Measurements from ENCODE around the gene KIR2DL4. TPM values are rescaled to one million over a fixed set of nuclear protein-coding genes. Genes with fewer than 3 reads are reported as not detected.
"Not testable (repeated sequence)": the region's sequence is repeated elsewhere in the genome, so short reads cannot be mapped to it uniquely, and the experiment has no call there.

KIR2DL4 gene
- total RNA-seq (under 1 TPM in 1 of 9 donors, not detected in 8; 0.64 TPM), polyA plus RNA-seq (under 1 TPM in 1 of 2 donors, not detected in 1; 0.10 TPM)
- long read RNA-seq, donor 1 = 0 reads
- long read RNA-seq, donor 2 = 0 reads
- long read RNA-seq, donor 3 = 0 reads

DNA sequence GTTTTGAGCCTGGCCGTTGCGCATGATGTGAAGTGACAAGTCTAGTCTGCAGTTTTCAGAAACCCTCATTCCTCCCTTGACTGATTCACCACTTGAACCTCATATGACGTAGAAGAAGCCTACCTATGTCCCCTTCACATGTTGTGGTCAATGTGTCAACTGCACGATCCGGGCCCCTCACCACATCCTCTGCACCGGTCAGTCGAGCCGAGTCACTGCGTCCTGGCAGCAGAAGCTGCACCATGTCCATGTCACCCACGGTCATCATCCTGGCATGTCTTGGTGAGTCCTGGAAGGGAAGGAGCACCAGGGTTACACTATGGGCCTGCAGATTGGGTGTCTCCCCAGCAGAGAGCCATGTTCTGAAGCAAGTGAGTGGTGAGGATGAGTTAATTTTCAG lies at the start of gene KIR2DL4:
KIR2DL4 (plus strand) TSS at position 201 of the 400 bp plus-strand sequence; CDS start at position 243, 42 bp downstream.
- intact Hi-C loops (cut with DNase I) = no loop called here
- ATAC-seq = no peak
- no peak for TF ChIP-seq POLR2A (IDR thresholded peaks at IDR 0.05)
- TF ChIP-seq, protein P1, sequence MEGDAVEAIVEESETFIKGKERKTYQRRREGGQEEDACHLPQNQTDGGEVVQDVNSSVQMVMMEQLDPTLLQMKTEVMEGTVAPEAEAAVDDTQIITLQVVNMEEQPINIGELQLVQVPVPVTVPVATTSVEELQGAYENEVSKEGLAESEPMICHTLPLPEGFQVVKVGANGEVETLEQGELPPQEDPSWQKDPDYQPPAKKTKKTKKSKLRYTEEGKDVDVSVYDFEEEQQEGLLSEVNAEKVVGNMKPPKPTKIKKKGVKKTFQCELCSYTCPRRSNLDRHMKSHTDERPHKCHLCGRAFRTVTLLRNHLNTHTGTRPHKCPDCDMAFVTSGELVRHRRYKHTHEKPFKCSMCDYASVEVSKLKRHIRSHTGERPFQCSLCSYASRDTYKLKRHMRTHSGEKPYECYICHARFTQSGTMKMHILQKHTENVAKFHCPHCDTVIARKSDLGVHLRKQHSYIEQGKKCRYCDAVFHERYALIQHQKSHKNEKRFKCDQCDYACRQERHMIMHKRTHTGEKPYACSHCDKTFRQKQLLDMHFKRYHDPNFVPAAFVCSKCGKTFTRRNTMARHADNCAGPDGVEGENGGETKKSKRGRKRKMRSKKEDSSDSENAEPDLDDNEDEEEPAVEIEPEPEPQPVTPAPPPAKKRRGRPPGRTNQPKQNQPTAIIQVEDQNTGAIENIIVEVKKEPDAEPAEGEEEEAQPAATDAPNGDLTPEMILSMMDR (IDR thresholded peaks at IDR 0.05) = no peak

DNA sequence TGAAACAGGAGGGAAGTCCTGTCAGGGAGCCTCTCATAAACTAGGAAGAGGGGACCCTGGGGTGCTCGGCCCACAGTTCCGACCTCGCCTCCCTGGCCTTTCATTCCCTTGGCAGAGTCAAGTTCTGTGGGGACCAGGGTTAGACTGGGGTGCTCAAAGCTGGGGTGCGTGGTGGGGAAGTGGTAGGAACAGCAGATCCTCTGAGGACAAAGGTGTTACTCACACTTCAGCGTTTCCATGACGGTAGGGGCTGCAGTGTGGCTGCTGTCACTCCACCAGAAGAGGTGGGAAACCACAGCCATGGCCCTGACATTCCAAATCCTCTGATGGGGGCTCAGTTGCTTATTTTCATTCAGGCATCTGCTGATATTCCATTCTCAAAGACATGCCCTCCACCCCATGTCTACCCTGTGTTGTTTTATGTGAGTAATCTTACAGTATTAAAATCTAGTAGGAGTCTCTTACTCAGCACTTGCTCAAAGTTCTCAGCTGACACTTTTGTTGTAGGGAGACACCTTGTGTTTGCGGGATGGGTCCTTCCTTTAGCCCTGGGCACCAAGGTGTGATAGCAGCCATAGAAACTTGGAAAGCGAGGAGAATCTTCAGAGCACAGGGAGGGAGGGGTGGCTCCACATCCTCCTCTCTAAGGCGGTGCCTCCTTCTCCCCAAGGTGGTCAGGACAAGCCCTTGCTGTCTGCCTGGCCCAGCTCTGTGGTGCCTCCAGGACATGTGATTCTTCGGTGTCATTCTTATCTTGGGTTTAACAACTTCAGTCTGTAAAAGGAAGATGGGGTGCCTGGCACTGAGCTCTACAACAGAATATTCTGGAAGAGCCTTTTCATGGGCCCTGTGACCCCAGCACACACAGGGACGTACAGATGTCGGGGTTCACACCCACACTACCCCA lies 47.0 kb upstream of the KIR2DL4 start:
- H3K9me3 ChIP-seq; H3K27me3 ChIP-seq; H3K4me1 ChIP-seq; intact Hi-C loops (cut with DNase I); H3K4me3 ChIP-seq; H3K27ac ChIP-seq; H3K36me3 ChIP-seq; ATAC-seq; DNase-seq: not testable (repeated sequence)
- WGBS, 4 donors = 63 to 80% (median 69%) methylated on average over 10 to 11 of the region's 12 CpGs

More for the DNA sequence above, at the start of gene KIR2DL4:
- DNase-seq = no peak
- no peaks in the 10 kb centered on the region for H3K4me1 ChIP-seq
- no peak within 1 kb of the TSS for H3K4me3 ChIP-seq
- H3K27me3 ChIP-seq = peaks cover 0 to 3% (median 0%) of the 10 kb centered on the region in 9 donors
- H3K9me3 ChIP-seq = peaks cover 0 to 7% (median 0%) of the 10 kb centered on the region in 12 donors
- no peak within 1 kb of the TSS for H3K27ac ChIP-seq
- WGBS, 4 donors = 80 to 89% (median 82%) methylated on average over 10 of the region's 10 CpGs
- no peaks in the 10 kb centered on the region for H3K36me3 ChIP-seq

DNA sequence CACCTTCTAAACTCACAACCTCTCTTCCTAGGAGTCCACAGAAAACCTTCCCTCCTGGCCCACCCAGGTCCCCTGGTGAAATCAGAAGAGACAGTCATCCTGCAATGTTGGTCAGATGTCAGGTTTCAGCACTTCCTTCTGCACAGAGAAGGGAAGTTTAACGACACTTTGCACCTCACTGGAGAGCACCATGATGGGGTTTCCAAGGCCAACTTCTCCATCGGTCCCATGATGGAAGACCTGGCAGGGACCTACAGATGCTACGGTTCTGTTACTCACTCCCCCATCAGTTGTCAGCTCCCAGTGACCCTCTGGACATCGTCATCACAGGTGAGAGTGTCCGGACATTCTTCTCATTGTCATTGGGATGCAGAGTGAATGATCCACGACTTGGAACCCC lies 44.8 kb upstream of the KIR2DL4 start:
- H3K4me3 ChIP-seq; H3K4me1 ChIP-seq; H3K36me3 ChIP-seq; intact Hi-C loops (cut with DNase I); ATAC-seq; H3K27ac ChIP-seq; H3K27me3 ChIP-seq; H3K9me3 ChIP-seq; DNase-seq: not testable (repeated sequence)
- 49 to 62% (median 56%) methylated on average over 6 of the region's 6 CpGs for WGBS, 4 donors

DNA sequence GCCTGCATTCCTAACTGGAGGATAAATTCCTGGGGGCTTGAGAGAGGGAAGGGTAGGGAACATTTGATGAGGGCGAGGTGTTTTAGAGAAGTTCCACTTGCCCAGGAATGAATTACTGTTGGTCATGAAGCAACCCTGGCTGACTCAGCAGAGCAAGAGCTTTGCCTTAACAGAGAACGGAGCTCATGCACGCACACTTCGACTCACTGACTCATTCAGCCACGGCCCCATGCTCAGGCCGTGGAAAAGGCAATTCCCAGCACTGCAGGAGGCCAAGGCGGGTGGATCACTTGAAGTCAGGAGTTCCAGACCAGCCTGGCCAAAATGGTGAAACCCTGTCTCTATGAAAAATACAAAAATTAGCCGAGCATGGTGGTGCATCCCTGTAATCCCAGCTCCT lies 39.2 kb upstream of the KIR2DL4 start:
- H3K27ac ChIP-seq; H3K4me3 ChIP-seq; H3K27me3 ChIP-seq; H3K9me3 ChIP-seq; intact Hi-C loops (cut with DNase I); DNase-seq; H3K4me1 ChIP-seq; ATAC-seq; H3K36me3 ChIP-seq: not testable (repeated sequence)
- 61 to 69% (median 64%) methylated on average over 8 of the region's 8 CpGs for WGBS, 4 donors

DNA sequence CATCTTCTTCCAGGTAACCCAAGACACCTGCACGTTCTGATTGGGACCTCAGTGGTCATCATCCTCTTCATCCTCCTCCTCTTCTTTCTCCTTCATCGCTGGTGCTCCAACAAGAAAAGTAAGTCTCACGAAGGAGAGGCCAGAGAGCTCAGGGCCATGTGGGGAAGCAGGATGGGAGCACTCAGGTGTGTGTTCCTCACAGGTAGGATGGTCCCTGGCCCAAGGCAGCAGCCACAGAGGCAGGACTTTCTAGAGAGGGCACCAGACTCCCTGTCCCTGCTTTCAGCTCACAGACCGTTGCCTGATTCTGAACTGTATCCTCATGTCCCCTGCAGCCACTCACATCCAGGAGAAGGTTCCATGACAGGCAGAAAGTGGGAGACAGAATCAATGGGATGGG lies 36.9 kb upstream of the KIR2DL4 start:
- H3K9me3 ChIP-seq; H3K4me1 ChIP-seq; H3K4me3 ChIP-seq; ATAC-seq; H3K36me3 ChIP-seq; DNase-seq; H3K27ac ChIP-seq; H3K27me3 ChIP-seq; intact Hi-C loops (cut with DNase I): not testable (repeated sequence)
- 43 to 81% (median 65%) methylated on average over 3 to 4 of the region's 4 CpGs for WGBS, 4 donors

DNA sequence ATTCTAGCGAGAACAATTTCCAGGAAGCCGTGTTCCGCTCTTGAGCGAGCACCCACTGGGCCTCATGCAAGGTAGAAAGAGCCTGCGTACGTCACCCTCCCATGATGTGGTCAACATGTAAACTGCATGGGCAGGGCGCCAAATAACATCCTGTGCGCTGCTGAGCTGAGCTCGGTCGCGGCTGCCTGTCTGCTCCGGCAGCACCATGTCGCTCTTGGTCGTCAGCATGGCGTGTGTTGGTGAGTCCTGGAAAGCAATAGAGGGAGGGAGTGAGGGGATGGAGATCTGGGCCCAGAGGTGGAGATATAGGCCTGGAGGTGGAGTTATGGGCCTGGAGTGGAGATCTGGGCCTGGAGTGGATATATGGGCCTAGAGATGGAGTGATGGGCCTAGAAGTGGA lies 33.8 kb upstream of the KIR2DL4 start, which contains the start of gene KIR2DL1:
KIR2DL1 (plus strand) TSS at position 148 of the 400 bp plus-strand sequence; CDS start at position 206, 58 bp downstream.
- not testable (repeated sequence) for ATAC-seq, H3K9me3 ChIP-seq, DNase-seq, H3K27ac ChIP-seq, H3K4me1 ChIP-seq, H3K27me3 ChIP-seq, H3K4me3 ChIP-seq, H3K36me3 ChIP-seq
- WGBS, 4 donors = 90 to 95% (median 91%) methylated on average over 15 of the region's 15 CpGs
- intact Hi-C loops (cut with DNase I) = loop anchor here in 2 of 10 donors (5.0 kb wide), 1 partner anchor 78 kb away; no protein-coding TSS in a partner anchor

DNA sequence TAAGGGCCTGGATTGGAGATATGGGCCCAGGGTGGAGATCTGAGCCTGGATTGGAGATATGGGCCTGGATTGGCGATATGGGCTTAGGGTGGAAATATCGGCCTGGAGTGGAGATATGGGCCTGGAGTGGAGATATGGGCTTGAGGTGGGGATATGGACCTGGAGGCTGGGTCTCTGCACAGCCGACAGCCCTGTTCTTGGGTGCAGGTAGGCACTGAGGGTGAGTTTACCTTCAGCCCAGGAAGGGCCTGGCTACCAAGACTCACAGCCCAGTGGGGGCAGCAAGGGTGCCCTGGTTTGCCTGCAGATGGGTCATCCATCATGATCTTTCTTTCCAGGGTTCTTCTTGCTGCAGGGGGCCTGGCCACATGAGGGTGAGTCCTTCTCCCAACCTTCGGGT lies 32.9 kb upstream of the KIR2DL4 start:
- H3K27ac ChIP-seq, DNase-seq, ATAC-seq, H3K27me3 ChIP-seq, H3K36me3 ChIP-seq, H3K4me1 ChIP-seq, H3K9me3 ChIP-seq, H3K4me3 ChIP-seq: not testable (repeated sequence)
- WGBS, 4 donors = 64 to 86% (median 77%) methylated on average over 4 of the region's 4 CpGs
- intact Hi-C loops (cut with DNase I) = loop anchor here in 2 of 10 donors (5.0 kb wide), 1 partner anchor 77 kb away; no protein-coding TSS in a partner anchor

DNA sequence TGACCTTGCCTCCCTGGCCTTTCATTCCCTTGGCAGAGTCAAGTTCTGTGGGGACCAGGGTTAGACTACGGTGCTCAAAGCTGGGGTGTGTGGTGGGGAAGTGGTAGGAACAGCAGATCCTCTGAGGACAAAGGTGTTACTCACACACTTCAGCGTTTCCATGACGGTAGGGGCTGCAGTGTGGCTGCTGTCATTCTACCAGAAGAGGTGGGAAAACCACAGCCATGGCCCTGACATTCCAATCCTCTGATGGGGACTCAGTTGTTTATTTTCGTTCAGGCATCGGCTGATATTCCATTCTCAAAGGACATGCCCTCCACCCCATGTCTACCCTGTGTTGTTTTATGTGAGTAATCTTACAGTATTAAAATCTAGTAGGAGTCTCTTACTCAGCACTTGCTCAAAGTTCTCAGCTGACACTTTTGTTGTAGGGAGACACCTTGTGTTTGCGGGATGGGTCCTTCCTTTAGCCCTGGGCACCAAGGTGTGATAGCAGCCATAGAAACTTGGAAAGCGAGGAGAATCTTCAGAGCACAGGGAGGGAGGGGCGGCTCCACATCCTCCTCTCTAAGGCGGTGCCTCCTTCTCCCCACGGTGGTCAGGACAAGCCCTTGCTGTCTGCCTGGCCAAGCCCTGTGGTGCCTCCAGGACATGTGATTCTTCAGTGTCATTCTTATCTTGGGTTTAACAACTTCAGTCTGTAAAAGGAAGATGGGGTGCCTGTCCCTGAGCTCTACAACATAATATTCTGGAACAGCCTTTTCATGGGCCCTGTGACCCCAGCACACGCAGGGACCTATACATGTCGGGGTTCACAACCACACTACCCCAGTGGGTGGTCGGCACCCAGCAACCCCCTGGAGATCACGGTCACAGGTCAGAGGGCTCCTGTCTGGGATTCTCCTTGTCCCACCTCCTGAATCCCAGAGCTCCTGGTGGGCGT lies 32.1 kb upstream of the KIR2DL4 start:
- not testable (repeated sequence) for H3K4me1 ChIP-seq, H3K9me3 ChIP-seq, ATAC-seq, H3K36me3 ChIP-seq, H3K27me3 ChIP-seq, H3K27ac ChIP-seq, DNase-seq, H3K4me3 ChIP-seq
- intact Hi-C loops (cut with DNase I) = loop anchor here in 2 of 10 donors (5.0 kb wide), 1 partner anchor 76 kb away; no protein-coding TSS in a partner anchor
- WGBS, 4 donors = 60 to 80% (median 68%) methylated on average over 11 to 14 of the region's 15 CpGs

DNA sequence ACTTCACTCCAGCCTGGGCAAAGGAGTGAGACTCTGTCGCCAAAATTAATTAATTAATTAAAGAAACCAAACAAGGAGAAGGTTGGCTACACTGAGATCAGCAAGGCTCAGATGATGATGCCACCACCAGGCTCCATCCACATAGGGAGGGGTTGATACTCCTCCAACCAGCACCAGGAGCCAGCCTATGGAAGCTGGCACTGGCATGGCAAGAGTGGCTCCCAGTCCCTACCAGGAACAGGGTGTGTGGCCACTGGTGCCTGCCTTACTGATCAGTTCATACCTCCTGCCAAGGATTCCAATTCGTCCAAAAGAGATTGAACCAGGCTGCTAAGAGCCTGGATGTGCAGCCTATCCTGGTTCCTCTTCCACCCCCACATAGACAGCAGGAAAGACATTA lies 30.7 kb upstream of the KIR2DL4 start:
- ATAC-seq, H3K27ac ChIP-seq, H3K36me3 ChIP-seq, H3K9me3 ChIP-seq, H3K4me3 ChIP-seq, DNase-seq, H3K4me1 ChIP-seq, H3K27me3 ChIP-seq: not testable (repeated sequence)
- WGBS, 4 donors = 32 to 60% (median 37%) methylated on average over 2 of the region's 2 CpGs
- intact Hi-C loops (cut with DNase I) = loop anchor here in 2 of 10 donors (5.0 kb wide), 1 partner anchor 75 kb away; no protein-coding TSS in a partner anchor
